CD14-positive monocyte (primary cell): Measurements from ENCODE around the gene RASA2. TPM values are rescaled to one million over a fixed set of nuclear protein-coding genes. Genes with fewer than 3 reads are reported as not detected.

Experiments used
- DNase-seq, 3 donors: peaks; one replicate each; pipeline ENCODE4 v3.0.0-alpha.2; 2011 to 2022
- H2AFZ ChIP-seq: 2 replicates; pipeline ENCODE4 v1.6.0; 2012; ENCODE audit warnings: mild to moderate bottlenecking, low read depth, low read length, inconsistent platforms; ENCODE audit not compliant: insufficient read depth, poor library complexity, severe bottlenecking
- H3K27ac ChIP-seq, 2 donors: 1 replicate in 1 of 2; 2 replicates in 1 of 2; pipeline ENCODE4 v1.5.1; 2012 to 2013; ENCODE audit warnings: low read length in 2 of 2, control low read depth in 1 of 2, inconsistent platforms in 1 of 2, low read depth in 1 of 2, mild to moderate bottlenecking in 1 of 2
- H3K27me3 ChIP-seq, 2 donors: one replicate each; pipeline versions ENCODE4 v1.6.0 to v1.6.1; 2011 to 2013; ENCODE audit warnings: low read length in 2 of 2; ENCODE audit not compliant: control insufficient read depth in 2 of 2, insufficient read depth in 2 of 2
- H3K36me3 ChIP-seq, 2 donors: replicated peaks in 1 of 2; 1 replicate in 1 of 2; 2 replicates in 1 of 2; pipeline versions ENCODE4 v1.5.1 to v1.6.1; 2012 to 2013; ENCODE audit warnings: low read length in 2 of 2, control low read depth in 1 of 2, inconsistent platforms in 1 of 2, mild to moderate bottlenecking in 1 of 2; ENCODE audit not compliant: insufficient read depth in 2 of 2, control insufficient read depth in 1 of 2
- H3K4me1 ChIP-seq, 2 donors: 1 replicate in 1 of 2; 2 replicates in 1 of 2; pipeline versions ENCODE4 v1.5.1 to v1.6.1; 2012 to 2013; ENCODE audit warnings: low read length in 2 of 2, control low read depth in 1 of 2, inconsistent platforms in 1 of 2, mild to moderate bottlenecking in 1 of 2, moderate library complexity in 1 of 2; ENCODE audit not compliant: insufficient read depth in 2 of 2, control insufficient read depth in 1 of 2
- H3K4me2 ChIP-seq: replicated peaks from 2 replicates; pipeline ENCODE3; 2012; ENCODE audit warnings: low read length, moderate library complexity, mild to moderate bottlenecking; ENCODE audit not compliant: poor library complexity, severe bottlenecking; ENCODE audit errors: extremely low read depth
- H3K4me3 ChIP-seq, 3 experiments: fragments of 200-600 bp in 1 of 3; sonication (generic) in 1 of 3; replicated peaks in 1 of 3; 1 replicate in 2 of 3; 2 replicates in 1 of 3; pipeline ENCODE4 v1.5.1; 2011 to 2013; ENCODE audit warnings: low read length in 3 of 3, mild to moderate bottlenecking in 3 of 3, control low read depth in 2 of 3, low read depth in 2 of 3, inconsistent platforms in 1 of 3, moderate library complexity in 1 of 3
- H3K79me2 ChIP-seq: 2 replicates; pipeline ENCODE4 v1.6.0; 2012; ENCODE audit warnings: mild to moderate bottlenecking, control low read depth, inconsistent platforms, low read length, moderate library complexity; ENCODE audit not compliant: insufficient read depth
- H3K9ac ChIP-seq: 2 replicates; pipeline ENCODE4 v1.6.0; 2017; ENCODE audit warnings: low read length, mild to moderate bottlenecking; ENCODE audit not compliant: insufficient read depth, poor library complexity, severe bottlenecking
- H3K9me3 ChIP-seq, 2 donors: replicated peaks in 1 of 2; 1 replicate in 1 of 2; 2 replicates in 1 of 2; pipeline versions ENCODE4 v1.5.1 to v1.6.1; 2012 to 2013; ENCODE audit warnings: low read length in 2 of 2, control low read depth in 1 of 2; ENCODE audit not compliant: control insufficient read depth in 1 of 2, insufficient read depth in 1 of 2
- H4K20me1 ChIP-seq: 2 replicates; pipeline ENCODE4 v1.6.0; 2012; ENCODE audit warnings: mild to moderate bottlenecking, low read length, control low read depth, moderate library complexity; ENCODE audit not compliant: insufficient read depth
- H3K27ac Mint-ChIP-seq, 7 donors: one replicate each; pipeline ENCODE4 v1.8.0; 2020; ENCODE audit warnings: mild to moderate bottlenecking in 7 of 7, mixed read lengths in 7 of 7, moderate library complexity in 6 of 7, inconsistent platforms in 2 of 7
- H3K27me3 Mint-ChIP-seq, 3 donors: one replicate each; pipeline ENCODE4 v1.8.0; 2021 to 2022; ENCODE audit warnings: low read depth in 3 of 3, mild to moderate bottlenecking in 3 of 3, mixed read lengths in 3 of 3, moderate library complexity in 3 of 3, inconsistent platforms in 1 of 3
- H3K36me3 Mint-ChIP-seq, 2 donors: one replicate each; pipeline ENCODE4 v1.8.0; 2020; ENCODE audit warnings: mixed read lengths in 2 of 2, inconsistent platforms in 1 of 2, mild to moderate bottlenecking in 1 of 2
- H3K4me1 Mint-ChIP-seq: one replicate; pipeline ENCODE4 v1.8.0; 2020; ENCODE audit warnings: mild to moderate bottlenecking, mixed read lengths
- H3K4me3 Mint-ChIP-seq, 2 donors: one replicate each; pipeline ENCODE4 v1.8.0; 2020; ENCODE audit warnings: mild to moderate bottlenecking in 2 of 2, mixed read lengths in 2 of 2, moderate library complexity in 1 of 2
- H3K9me3 Mint-ChIP-seq, 7 donors: one replicate each; pipeline ENCODE4 v1.8.0; 2020 to 2022; ENCODE audit warnings: mixed read lengths in 7 of 7, mild to moderate bottlenecking in 6 of 7, moderate library complexity in 6 of 7, inconsistent platforms in 2 of 7
- CTCF ChIP-seq: fragments of 200-600 bp; IDR thresholded peaks from one replicate; pipeline ENCODE4 v1.8.0; 2022; ENCODE audit warnings: antibody characterized with exemption, mild to moderate bottlenecking
- WGBS: methylation state at CpG from one replicate; pipeline ENCODE4 v1.1.5; 2013; ENCODE audit warnings: missing lambda C conversion rate; ENCODE audit not compliant: insufficient coverage; 5-methylcytosine and 5-hydroxymethylcytosine counted together
- intact Hi-C, 2 donors: fragments of 100-400 bp; cut with micrococcal nuclease; formaldehyde crosslinking; loops; one replicate each; pipeline versions ENCODE4 v1.15.0 to v1.15.1; 2023
- polyA plus RNA-seq, 3 donors: library from polyadenylated mRNA; depleted of rRNA in 1 of 3; unstranded in 2 of 3; stranded (reverse) in 1 of 3; fragments of 300-500 nt in 2 of 3; fragments of >200 nt in 1 of 3; fragmentation: Illumina TruSeq in 2 of 3; gene quantifications; 1 replicate in 2 of 3; 2 replicates in 1 of 3; pipeline ENCODE4 v1.2.3, GENCODE V29; 2012 to 2021

Gene RASA2
- polyA plus RNA-seq, 3 donors: 7.0 to 13.5 (median 8.8) TPM

DNA sequence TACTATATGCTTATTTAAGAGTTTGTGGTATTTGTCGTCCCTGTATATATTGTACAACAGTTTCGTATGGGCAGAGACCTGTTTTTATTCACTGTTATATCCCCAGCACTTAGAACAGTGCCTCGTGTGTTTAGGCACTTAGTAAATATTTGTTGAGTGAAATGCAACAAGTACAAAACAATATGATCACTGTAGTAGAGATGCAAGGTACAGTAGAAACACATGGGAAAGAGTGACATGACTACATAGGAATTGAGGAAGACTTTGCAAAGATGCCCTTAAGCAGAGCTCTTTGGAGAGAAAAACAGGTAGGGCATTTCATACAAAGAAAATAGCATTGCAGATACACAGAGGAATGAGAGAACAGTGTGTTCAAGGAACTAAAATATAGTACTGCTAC lies 18.3 kb downstream of the RASA2 start:
- H3K9me3 ChIP-seq: no peaks in the 10 kb centered on the region
- H3K36me3 ChIP-seq: peaks cover 5 to 26% of the 10 kb centered on the region in 2 donors
- H3K27ac ChIP-seq: no peak overlapping the region
- Mint-ChIP-seq H3K4me1 (peaks cover 17% of the 10 kb centered on the region), H3K36me3 (peaks cover 8 to 13% of the 10 kb centered on the region in 2 donors), H3K9me3 (peaks cover 0 to 2% (median 0%) of the 10 kb centered on the region in 7 donors), H3K27ac (no peak overlapping the region), H3K27me3 (no peaks in the 10 kb centered on the region), H3K4me3 (no peak overlapping the region)
- WGBS: no CpG with 5 or more reads among the region's 3 CpGs
- H3K4me1 ChIP-seq: peaks cover 6% of the 10 kb centered on the region in 2 donors
- no peak for TF ChIP-seq CTCF
- no peaks in the 10 kb centered on the region for H3K27me3 ChIP-seq
- H3K9ac ChIP-seq: no peak overlapping the region
- no peak for DNase-seq
- H3K4me2 ChIP-seq: no peak overlapping the region
- no peak overlapping the region for H3K4me3 ChIP-seq
- no peak overlapping the region for H2AFZ ChIP-seq
- intact Hi-C loops: loop anchor here in 1 of 2 donors (5.0 kb wide), 1 partner anchor 43 kb away; no protein-coding TSS in a partner anchor
- peaks cover 99% of the 10 kb centered on the region for H3K79me2 ChIP-seq
- peaks cover 60% of the 10 kb centered on the region for H4K20me1 ChIP-seq

DNA sequence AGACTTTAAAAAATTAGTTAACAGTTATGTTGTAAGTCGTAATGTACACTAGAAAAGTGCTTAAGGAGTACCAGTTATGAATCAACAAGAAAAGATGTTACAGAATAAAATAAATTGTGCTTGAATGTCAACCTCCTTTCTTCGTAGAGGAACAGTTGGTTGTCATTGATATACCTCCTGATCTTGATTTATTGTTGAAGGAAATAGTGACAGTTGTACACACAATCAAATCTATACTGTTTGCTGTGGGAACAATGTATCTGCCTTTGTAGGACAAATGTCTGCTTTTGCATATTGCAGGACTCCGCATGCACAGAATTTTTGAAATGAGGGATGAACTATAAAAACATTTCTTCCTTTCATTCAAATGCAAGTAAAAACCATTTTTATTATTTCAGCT lies 19.2 kb downstream of the RASA2 start:
- Mint-ChIP-seq H3K27ac (no peak overlapping the region), H3K4me3 (no peak overlapping the region), H3K4me1 (peaks cover 23% of the 10 kb centered on the region), H3K9me3 (peaks cover 0 to 6% (median 0%) of the 10 kb centered on the region in 7 donors), H3K36me3 (peaks cover 13 to 15% of the 10 kb centered on the region in 2 donors), H3K27me3 (no peaks in the 10 kb centered on the region)
- Histone ChIP-seq H3K27ac (no peak overlapping the region), H3K79me2 (peaks cover 99% of the 10 kb centered on the region), H3K27me3 (no peaks in the 10 kb centered on the region), H2AFZ (no peak overlapping the region), H4K20me1 (peaks cover 67% of the 10 kb centered on the region), H3K9ac (no peak overlapping the region), H3K4me2 (no peak overlapping the region), H3K4me3 (no peak overlapping the region), H3K9me3 (no peaks in the 10 kb centered on the region), H3K36me3 (peaks cover 5 to 26% of the 10 kb centered on the region in 2 donors), H3K4me1 (peaks cover 11 to 12% of the 10 kb centered on the region in 2 donors)
- DNase-seq: no peak
- intact Hi-C loops: loop anchor here in 1 of 2 donors (5.0 kb wide), 1 partner anchor 44 kb away; no protein-coding TSS in a partner anchor
- 80% methylated on average over 1 of the region's 3 CpGs for WGBS
- no peak for TF ChIP-seq CTCF
